ENCODE data around the gene MACROD2. TPM values are rescaled to one million over a fixed set of nuclear protein-coding genes. Genes with fewer than 3 reads are reported as not detected.

The MACROD2 gene
- total RNA-seq, 1 donor from 2014 or later, result 6.4 TPM

DNA sequence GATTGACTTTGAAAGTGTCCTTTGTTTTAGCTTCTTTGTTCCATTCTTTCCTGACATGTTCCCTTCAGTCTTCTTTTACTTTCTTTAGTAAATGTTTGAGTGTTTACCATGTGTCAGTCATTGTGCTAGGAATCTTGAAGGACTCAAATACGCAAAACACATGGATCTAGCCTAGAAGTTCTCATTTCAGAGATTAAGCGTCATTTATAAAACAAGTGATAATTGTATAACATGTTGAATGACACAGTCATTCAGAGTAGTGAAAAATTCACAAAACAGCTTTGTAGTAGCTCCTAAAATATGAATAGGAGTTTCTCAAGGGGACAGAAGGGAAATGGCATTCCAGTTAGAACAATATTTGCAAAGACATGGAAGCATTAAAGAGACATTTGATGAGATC lies 66.9 kb downstream of the MACROD2 start:
- TF ChIP-seq, protein P1, sequence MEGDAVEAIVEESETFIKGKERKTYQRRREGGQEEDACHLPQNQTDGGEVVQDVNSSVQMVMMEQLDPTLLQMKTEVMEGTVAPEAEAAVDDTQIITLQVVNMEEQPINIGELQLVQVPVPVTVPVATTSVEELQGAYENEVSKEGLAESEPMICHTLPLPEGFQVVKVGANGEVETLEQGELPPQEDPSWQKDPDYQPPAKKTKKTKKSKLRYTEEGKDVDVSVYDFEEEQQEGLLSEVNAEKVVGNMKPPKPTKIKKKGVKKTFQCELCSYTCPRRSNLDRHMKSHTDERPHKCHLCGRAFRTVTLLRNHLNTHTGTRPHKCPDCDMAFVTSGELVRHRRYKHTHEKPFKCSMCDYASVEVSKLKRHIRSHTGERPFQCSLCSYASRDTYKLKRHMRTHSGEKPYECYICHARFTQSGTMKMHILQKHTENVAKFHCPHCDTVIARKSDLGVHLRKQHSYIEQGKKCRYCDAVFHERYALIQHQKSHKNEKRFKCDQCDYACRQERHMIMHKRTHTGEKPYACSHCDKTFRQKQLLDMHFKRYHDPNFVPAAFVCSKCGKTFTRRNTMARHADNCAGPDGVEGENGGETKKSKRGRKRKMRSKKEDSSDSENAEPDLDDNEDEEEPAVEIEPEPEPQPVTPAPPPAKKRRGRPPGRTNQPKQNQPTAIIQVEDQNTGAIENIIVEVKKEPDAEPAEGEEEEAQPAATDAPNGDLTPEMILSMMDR (conservative IDR thresholded peaks at IDR 0.05), result no peak
- H3K36me3 Mint-ChIP-seq (ENCODE audit: low read depth), result no peaks in the 10 kb centered on the region
- peaks cover 5% of the 10 kb centered on the region for H3K4me1 Mint-ChIP-seq
- H3K27me3 Mint-ChIP-seq (ENCODE audit: low read depth), result no peaks in the 10 kb centered on the region
- H3K4me3 Mint-ChIP-seq, result no peak overlapping the region
- no peak for DNase-seq (ENCODE audit: low read depth, low spot score)
- no peaks in the 10 kb centered on the region for H3K9me3 Mint-ChIP-seq
- H3K27ac Mint-ChIP-seq (ENCODE audit: unreplicated experiment), result no peak overlapping the region

DNA sequence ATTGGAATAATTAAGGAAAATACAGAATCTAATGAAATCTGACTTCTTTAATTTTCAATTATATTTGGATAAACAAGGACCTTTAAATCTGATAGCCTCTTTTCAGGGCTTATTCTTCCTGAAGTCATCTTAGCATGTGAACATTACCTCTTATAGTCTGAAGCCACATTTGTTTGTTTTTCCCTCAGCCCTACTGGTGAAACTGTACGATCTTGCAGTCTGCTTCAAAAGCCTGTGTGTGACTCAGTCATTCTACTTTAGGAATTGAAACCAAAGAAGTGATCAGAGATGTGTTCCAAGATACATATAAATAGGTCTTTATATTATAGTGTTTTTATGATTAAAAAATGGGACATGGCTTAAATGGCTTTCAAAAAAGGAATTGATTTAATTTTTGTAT lies 67.5 kb downstream of the MACROD2 start:
- TF ChIP-seq, protein P1 (conservative IDR thresholded peaks at IDR 0.05), result no peak
- Mint-ChIP-seq H3K36me3 (ENCODE audit: low read depth) (no peaks in the 10 kb centered on the region), H3K9me3 (no peaks in the 10 kb centered on the region), H3K27me3 (ENCODE audit: low read depth) (no peaks in the 10 kb centered on the region), H3K27ac (ENCODE audit: unreplicated experiment) (no peak overlapping the region), H3K4me1 (peaks cover 8% of the 10 kb centered on the region), H3K4me3 (no peak overlapping the region)
- DNase-seq (ENCODE audit: low read depth, low spot score), result no peak

DNA sequence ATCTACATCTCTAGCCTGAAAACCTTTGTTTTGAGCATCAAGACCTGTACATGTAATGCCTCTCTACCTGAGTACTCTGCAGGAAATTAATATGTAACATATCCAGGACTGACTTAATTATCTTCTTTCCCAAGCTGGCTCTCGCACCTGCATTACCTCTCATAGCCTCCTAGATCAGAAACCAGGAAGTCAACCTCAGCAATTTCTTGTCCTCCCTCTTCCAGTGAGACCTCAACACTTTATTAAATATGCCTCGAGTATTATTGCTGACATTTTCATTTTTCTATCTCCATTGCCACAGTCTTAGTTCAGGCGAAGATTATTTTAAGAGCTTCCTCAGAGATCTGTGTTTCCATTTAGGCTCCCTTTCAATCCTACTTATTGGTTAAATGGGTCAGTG lies 69.0 kb downstream of the MACROD2 start:
- TF ChIP-seq, protein P1 (conservative IDR thresholded peaks at IDR 0.05), result no peak
- H3K9me3 Mint-ChIP-seq, result peaks cover 3% of the 10 kb centered on the region
- H3K27ac Mint-ChIP-seq (ENCODE audit: unreplicated experiment), result no peak overlapping the region
- peaks cover 11% of the 10 kb centered on the region for H3K4me1 Mint-ChIP-seq
- H3K4me3 Mint-ChIP-seq, result no peak overlapping the region
- no peak for DNase-seq (ENCODE audit: low read depth, low spot score)
- H3K27me3 Mint-ChIP-seq (ENCODE audit: low read depth), result no peaks in the 10 kb centered on the region
- no peaks in the 10 kb centered on the region for H3K36me3 Mint-ChIP-seq (ENCODE audit: low read depth)

DNA sequence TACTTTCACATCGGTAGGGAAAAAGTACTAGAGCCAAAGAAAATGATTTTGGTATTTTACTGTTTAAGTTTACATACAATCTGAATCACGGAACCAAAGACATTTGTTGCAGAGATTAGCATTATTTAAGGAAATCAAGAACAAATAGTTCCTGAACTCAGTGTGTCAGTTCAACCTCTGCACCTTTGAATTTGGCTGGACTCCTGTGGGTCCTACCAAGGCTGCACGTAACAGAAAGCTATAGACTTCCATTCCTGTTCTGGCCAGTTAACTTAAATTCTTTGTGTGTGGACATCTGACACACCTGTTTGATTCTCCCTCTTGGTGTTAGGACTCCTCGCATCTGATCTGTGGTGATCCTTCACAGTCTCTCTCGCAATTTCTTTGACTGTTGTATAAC lies 69.6 kb downstream of the MACROD2 start:
- Mint-ChIP-seq H3K27me3 (ENCODE audit: low read depth) (no peaks in the 10 kb centered on the region), H3K9me3 (peaks cover 4% of the 10 kb centered on the region), H3K36me3 (ENCODE audit: low read depth) (no peaks in the 10 kb centered on the region), H3K27ac (ENCODE audit: unreplicated experiment) (no peak overlapping the region), H3K4me1 (peaks cover 11% of the 10 kb centered on the region), H3K4me3 (no peak overlapping the region)
- TF ChIP-seq, protein P1 (conservative IDR thresholded peaks at IDR 0.05), result no peak
- DNase-seq (ENCODE audit: low read depth, low spot score), result no peak

DNA sequence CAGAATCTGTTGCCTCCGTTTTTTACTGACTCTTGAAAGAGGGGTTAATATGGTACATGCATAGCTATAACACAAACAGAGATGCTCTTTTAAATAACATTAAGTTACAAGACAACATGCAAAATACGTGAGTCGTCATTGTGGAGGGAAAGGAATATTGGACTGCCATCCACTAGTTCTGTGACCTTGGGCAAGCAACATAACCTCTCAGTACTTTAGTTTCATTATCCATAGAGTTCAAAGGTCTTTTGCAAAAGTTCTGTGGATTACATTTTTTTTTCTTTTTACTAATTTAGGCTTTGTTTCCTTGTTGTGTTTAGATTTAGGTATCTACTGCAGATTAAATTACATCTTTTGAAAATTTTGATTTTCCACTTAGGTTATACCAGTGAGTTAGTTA lies 70.5 kb downstream of the MACROD2 start:
- TF ChIP-seq, protein P1 (conservative IDR thresholded peaks at IDR 0.05), result no peak
- H3K36me3 Mint-ChIP-seq (ENCODE audit: low read depth), result no peaks in the 10 kb centered on the region
- peaks cover 11% of the 10 kb centered on the region for H3K4me1 Mint-ChIP-seq
- H3K4me3 Mint-ChIP-seq, result no peak overlapping the region
- DNase-seq (ENCODE audit: low read depth, low spot score), result no peak
- H3K27ac Mint-ChIP-seq (ENCODE audit: unreplicated experiment), result no peak overlapping the region
- H3K9me3 Mint-ChIP-seq, result peaks cover 6% of the 10 kb centered on the region
- no peaks in the 10 kb centered on the region for H3K27me3 Mint-ChIP-seq (ENCODE audit: low read depth)

DNA sequence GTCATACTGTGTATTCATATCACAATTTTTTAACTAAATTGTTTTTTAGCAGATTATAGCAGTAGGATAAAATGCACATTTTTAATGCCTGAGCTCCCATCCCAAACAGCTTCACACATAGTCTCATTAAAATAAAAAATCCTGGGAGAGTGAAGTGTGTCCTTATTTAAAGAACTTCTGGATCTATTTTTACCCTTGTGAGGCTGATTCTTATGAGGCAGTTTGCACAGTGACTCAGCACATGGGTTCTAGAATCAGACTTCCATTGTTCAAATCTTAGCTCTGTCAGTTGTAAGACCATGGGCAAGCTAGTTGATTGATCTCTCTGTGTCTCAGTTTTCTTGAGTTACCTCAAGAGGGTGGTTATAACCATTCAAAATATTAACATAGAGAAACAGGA lies 72.3 kb downstream of the MACROD2 start:
- H3K27me3 Mint-ChIP-seq (ENCODE audit: low read depth), result no peaks in the 10 kb centered on the region
- no peak for DNase-seq (ENCODE audit: low read depth, low spot score)
- peaks cover 6% of the 10 kb centered on the region for H3K9me3 Mint-ChIP-seq
- no peak overlapping the region for H3K4me3 Mint-ChIP-seq
- no peak overlapping the region for H3K27ac Mint-ChIP-seq (ENCODE audit: unreplicated experiment)
- H3K36me3 Mint-ChIP-seq (ENCODE audit: low read depth), result no peaks in the 10 kb centered on the region
- TF ChIP-seq, protein P1 (conservative IDR thresholded peaks at IDR 0.05), result no peak
- H3K4me1 Mint-ChIP-seq, result peaks cover 5% of the 10 kb centered on the region

All from neural crest cell (in vitro differentiated cells).